Thyroid gland (tissue), 4 donors: Measurements from ENCODE around the gene AP1S1. TPM values are rescaled to one million over a fixed set of nuclear protein-coding genes. Genes with fewer than 3 reads are reported as not detected.

Experiments
- DNase-seq, 2 donors: peaks; one replicate each; pipeline ENCODE4 v3.0.0-alpha.2; 2019
- H3K27ac ChIP-seq, 3 donors: fragments of 200-600 bp; sonication (generic); 1 replicate in 2 of 3; 2 replicates in 1 of 3; pipeline ENCODE4 v1.5.1; 2016 to 2019; ENCODE audit warnings: mild to moderate bottlenecking in 1 of 3, moderate library complexity in 1 of 3
- H3K27me3 ChIP-seq: fragments of 200-600 bp; sonication (generic); one replicate; pipeline ENCODE4 v1.5.1; 2019
- H3K36me3 ChIP-seq, 2 donors: fragments of 200-600 bp; sonication (generic); one replicate each; pipeline ENCODE4 v1.5.1; 2016 to 2019
- H3K4me1 ChIP-seq, 2 donors: fragments of 200-600 bp; sonication (generic); one replicate each; pipeline ENCODE4 v1.5.1; 2017 to 2019
- H3K4me3 ChIP-seq, 3 donors: fragments of 200-600 bp; sonication (generic); replicated peaks in 1 of 3; 1 replicate in 2 of 3; 2 replicates in 1 of 3; pipeline ENCODE4 v1.5.1; 2016; ENCODE audit warnings: mild to moderate bottlenecking in 1 of 3
- H3K9me3 ChIP-seq: fragments of 200-600 bp; sonication (generic); one replicate; pipeline ENCODE4 v1.5.1; 2017
- CTCF ChIP-seq, 6 experiments: fragments of 200-600 bp in 3 of 6; fragments of 450-650 bp in 3 of 6; sonication (generic) in 3 of 6; IDR thresholded peaks; one replicate each; pipeline ENCODE4 v1.5.1; 2016 to 2019; ENCODE audit warnings: antibody characterized with exemption in 6 of 6, mild to moderate bottlenecking in 2 of 6, inconsistent platforms in 1 of 6, moderate library complexity in 1 of 6
- POLR2A ChIP-seq, 2 donors: fragments of 450-650 bp; IDR thresholded peaks; one replicate each; pipeline ENCODE4 v1.6.1; 2017; ENCODE audit warnings: antibody characterized with exemption in 2 of 2, mild to moderate bottlenecking in 2 of 2, moderate library complexity in 1 of 2
- WGBS, 2 donors: methylation state at CpG; one replicate each; pipeline ENCODE4 v1.1.5; 2017; 5-methylcytosine and 5-hydroxymethylcytosine counted together
- intact Hi-C: fragments of 100-400 bp; cut with DNase I; formaldehyde crosslinking; loops from one replicate; pipeline ENCODE4 v1.15.1; 2023
- total RNA-seq, 4 donors: library from RNA; depleted of rRNA; stranded (reverse); fragments of >200 nt; gene quantifications; one replicate each; pipeline ENCODE4 v1.2.3, GENCODE V29; 2016

AP1S1 gene
- total RNA-seq, 4 donors from 2014 or later: 29.0 to 59.6 (median 41.3) TPM

GRCh38 chr7:101166648-101166908, 12.3 kb downstream of the AP1S1 start:
- Histone ChIP-seq H3K9me3 (no peaks in the 10 kb centered on the region), H3K27me3 (peaks cover 36% of the 10 kb centered on the region), H3K4me3 (no peak overlapping the region), H3K36me3 (no peaks in the 10 kb centered on the region), H3K4me1 (peaks cover 23 to 52% of the 10 kb centered on the region in 2 donors), H3K27ac (no peak overlapping the region)
- TF ChIP-seq CTCF (IDR thresholded peaks at IDR 0.05): no peak
- TF ChIP-seq POLR2A (IDR thresholded peaks at IDR 0.05): no peak
- WGBS, 2 donors: 2 to 4% methylated on average over 5 to 7 of the region's 11 CpGs
- DNase-seq: no peak
- intact Hi-C loops: loop anchor here (10.0 kb wide), 1 partner anchor 272 kb away; the partner anchor contains the start of gene ACHE

- Histone ChIP-seq H3K36me3 (no peaks in the 10 kb centered on the region), H3K4me1 (peaks cover 25 to 57% of the 10 kb centered on the region in 2 donors), H3K27me3 (peaks cover 41% of the 10 kb centered on the region), H3K9me3 (no peaks in the 10 kb centered on the region), H3K27ac (no peak overlapping the region), H3K4me3 (no peak overlapping the region)
- TF ChIP-seq CTCF (IDR thresholded peaks at IDR 0.05) (no peak), POLR2A (IDR thresholded peaks at IDR 0.05) (no peak)
- 1% methylated on average over 18 to 19 of the region's 19 CpGs for WGBS, 2 donors
- no peak for DNase-seq
- intact Hi-C loops: loop anchor here (10.0 kb wide), 1 partner anchor 272 kb away; the partner anchor contains the start of gene ACHE
These were observed 12.8 kb downstream of the AP1S1 start for GRCh38 chr7:101166909-101167644.

DNA sequence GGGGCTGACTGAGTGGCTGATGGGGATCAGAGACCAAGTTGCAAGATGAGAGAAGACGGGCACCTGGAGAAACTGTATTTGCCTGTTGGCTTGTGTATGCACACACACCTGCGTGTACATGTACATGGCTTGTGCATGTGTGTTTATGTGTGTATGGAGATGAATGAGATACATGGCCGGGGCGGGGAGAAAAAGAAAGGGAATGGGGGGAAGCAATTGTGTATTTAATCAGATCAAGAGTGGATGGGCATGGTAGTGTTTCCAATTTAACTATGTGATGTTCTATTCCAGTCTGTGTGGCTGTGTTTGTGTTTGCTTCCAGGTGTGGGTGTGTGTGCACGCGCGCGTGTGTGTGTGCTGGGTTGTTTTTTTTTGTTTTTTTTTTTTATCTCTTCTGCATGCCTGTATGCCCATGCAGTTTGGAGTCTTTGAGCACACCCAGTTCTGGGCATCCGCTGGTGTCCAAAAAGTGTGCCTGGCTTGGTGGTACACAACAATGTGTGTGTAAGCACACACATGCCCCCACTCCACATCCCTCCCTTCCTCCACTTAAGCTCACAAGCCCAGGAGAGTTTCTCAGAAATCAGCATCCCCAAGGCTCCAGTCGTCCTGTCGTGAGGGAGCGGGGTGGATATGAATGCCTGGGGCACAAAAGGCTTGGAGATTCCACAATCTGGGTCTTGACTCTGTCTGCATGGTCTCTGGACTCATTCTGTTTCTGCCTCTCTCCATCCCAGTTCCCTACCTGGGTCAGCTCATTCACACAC, 13.6 kb downstream of the AP1S1 start:
- H3K27ac ChIP-seq: no peak overlapping the region
- peaks cover 33 to 58% of the 10 kb centered on the region in 2 donors for H3K4me1 ChIP-seq
- intact Hi-C loops: loop anchor here (10.0 kb wide), 1 partner anchor 273 kb away; the partner anchor contains the start of gene ACHE
- no peaks in the 10 kb centered on the region for H3K36me3 ChIP-seq
- H3K4me3 ChIP-seq: no peak overlapping the region
- 3 to 4% methylated on average over 12 of the region's 12 CpGs for WGBS, 2 donors
- DNase-seq: no peak
- H3K9me3 ChIP-seq: no peaks in the 10 kb centered on the region
- TF ChIP-seq CTCF (IDR thresholded peaks at IDR 0.05): no peak
- peaks cover 48% of the 10 kb centered on the region for H3K27me3 ChIP-seq

GRCh38 chr7:101168412-101169049, 14.3 kb downstream of the AP1S1 start:
- Histone ChIP-seq H3K27me3 (peaks cover 46% of the 10 kb centered on the region), H3K36me3 (no peaks in the 10 kb centered on the region), H3K9me3 (no peaks in the 10 kb centered on the region), H3K4me3 (no peak overlapping the region), H3K4me1 (peaks cover 36 to 58% of the 10 kb centered on the region in 2 donors), H3K27ac (no peak overlapping the region)
- 6 to 7% methylated on average over 6 of the region's 6 CpGs for WGBS, 2 donors
- no peak for DNase-seq
- intact Hi-C loops: loop anchor here (10.0 kb wide), 1 partner anchor 274 kb away; the partner anchor contains the start of gene ACHE
- TF ChIP-seq CTCF (IDR thresholded peaks at IDR 0.05): no peak
- no peak for TF ChIP-seq POLR2A (IDR thresholded peaks at IDR 0.05)
